Measurements from ENCODE around the gene KCNK16.

KCNK16 gene

GRCh38 chr6:39322306-39322850 is at the start of gene KCNK16:
Gene KCNK16 (minus strand): TSS chr6:39322702. CDS start chr6:39322540, 162 bp downstream.
- CTCF ChIA-PET = interaction anchor here (0.6 to 1.9 kb wide), 3 partner anchors 12 to 543 kb away, joined by 3 to 9 read pairs (median 3); no protein-coding TSS in a partner anchor

GRCh38 chr6:39370390-39370789 is 47.9 kb upstream of the KCNK16 start:
- CTCF ChIA-PET = interaction anchor here (0.7 to 1.9 kb wide), 13 partner anchors 8 to 1658 kb away, joined by 3 to 15 read pairs (median 3); no protein-coding TSS in a partner anchor
- no peak overlapping the region for H3K27ac ChIP-seq (ENCODE audit: extremely low read depth, low read depth, low read length)
- no peak for TF ChIP-seq ZNF404 (tag by site-specific recombination; IDR thresholded peaks at IDR 0.05)
- no peak for TF ChIP-seq OSR2 (tag by site-specific recombination; IDR thresholded peaks at IDR 0.05)
- TF ChIP-seq ZBTB7A (tag by site-specific recombination; IDR thresholded peaks at IDR 0.05; ENCODE audit: low read depth) = no peak
- no peak for TF ChIP-seq MEIS1 (CRISPR knock-in tag; IDR thresholded peaks at IDR 0.05; ENCODE audit: borderline replicate concordance)
- no peak for TF ChIP-seq GLIS1 (tag by site-specific recombination; IDR thresholded peaks at IDR 0.05)
- TF ChIP-seq ZNF626 (tag by site-specific recombination; IDR thresholded peaks at IDR 0.05) = no peak
- no peak for TF ChIP-seq ZNF112 (tag by site-specific recombination; IDR thresholded peaks at IDR 0.05)
- no peak for TF ChIP-seq ZBTB10 (tag by site-specific recombination; IDR thresholded peaks at IDR 0.05)
- no peak for TF ChIP-seq SETDB1 (IDR thresholded peaks at IDR 0.05; ENCODE audit: insufficient read length, low read length)
- no peak for TF ChIP-seq PRDM2 (tag by site-specific recombination; IDR thresholded peaks at IDR 0.05; ENCODE audit: borderline replicate concordance)
- no peak for TF ChIP-seq ZNF132 (tag by site-specific recombination; IDR thresholded peaks at IDR 0.05; ENCODE audit: borderline replicate concordance)
- no peak for TF ChIP-seq FEZF1 (tag by site-specific recombination; IDR thresholded peaks at IDR 0.05)
- no peak for TF ChIP-seq ZNF792 (tag by site-specific recombination; IDR thresholded peaks at IDR 0.05)
- TF ChIP-seq SCRT2 (tag by site-specific recombination; IDR thresholded peaks at IDR 0.05) = no peak
- TF ChIP-seq EGR2 (tag by site-specific recombination; IDR thresholded peaks at IDR 0.05; ENCODE audit: low read depth) = no peak
- no peak for TF ChIP-seq ZNF175 (tag by site-specific recombination; IDR thresholded peaks at IDR 0.05)
- no peak for TF ChIP-seq ZNF398 (tag by site-specific recombination; IDR thresholded peaks at IDR 0.05)
- POLR2A ChIA-PET = no interaction called here
- no peaks in the 10 kb centered on the region for H3K36me3 ChIP-seq (ENCODE audit: control insufficient read depth in 2 of 2, insufficient read depth in 1 of 2, low read length in 2 of 2)
- no peak overlapping the region for H3K4me3 ChIP-seq (ENCODE audit: low read depth, low read length)
- H3K4me1 ChIP-seq (ENCODE audit: control insufficient read depth, insufficient read depth, low read length) = no peaks in the 10 kb centered on the region
- H3K9me3 ChIP-seq (ENCODE audit: control insufficient read depth, insufficient read depth, low read depth, low read length) = no peaks in the 10 kb centered on the region

More at GRCh38 chr6:39322306-39322850, at the start of gene KCNK16:
- no peaks in the 10 kb centered on the region for H3K9me3 ChIP-seq (ENCODE audit: control insufficient read depth, insufficient read depth, low read depth, low read length)
- no peak for TF ChIP-seq ZNF354C (tag by site-specific recombination; IDR thresholded peaks at IDR 0.05; ENCODE audit: borderline replicate concordance, low read depth)
- TF ChIP-seq ZNF10 (tag by site-specific recombination; IDR thresholded peaks at IDR 0.05) = no peak
- no peaks in the 10 kb centered on the region for H3K4me1 ChIP-seq (ENCODE audit: control insufficient read depth, insufficient read depth, low read length)
- POLR2A ChIA-PET = no interaction called here
- no peak within 1 kb of the TSS for H3K27ac ChIP-seq (ENCODE audit: extremely low read depth, low read depth, low read length)
- no peak within 1 kb of the TSS for H3K4me3 ChIP-seq (ENCODE audit: low read depth, low read length)
- H3K36me3 ChIP-seq (ENCODE audit: control insufficient read depth in 2 of 2, insufficient read depth in 1 of 2, low read length in 2 of 2) = no peaks in the 10 kb centered on the region

Data from HEK293 (cell line).